ENCODE results near the gene CCDC177. TPM values are rescaled to one million over a fixed set of nuclear protein-coding genes. Genes with fewer than 3 reads are reported as not detected.
A peak's percentile ranks its signal among the peaks of the same experiment; 100 is the strongest.

Gene CCDC177
- total RNA-seq, 4 donors from 2014 or later: not detected

DNA sequence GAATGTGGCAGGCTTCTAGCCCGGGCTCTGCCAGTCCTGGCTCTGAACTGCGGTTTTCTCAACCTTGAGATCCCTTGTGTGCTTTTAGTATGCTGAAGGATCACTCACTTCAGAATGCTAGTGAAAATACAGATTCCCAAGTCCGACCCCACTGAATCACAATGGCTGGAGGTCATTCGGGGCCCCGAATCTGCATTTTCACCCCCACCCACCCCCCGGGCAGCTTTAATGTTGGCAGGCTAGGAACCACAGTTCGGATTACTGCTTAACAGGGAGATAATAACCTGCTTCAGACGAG lies 36.2 kb upstream of the CCDC177 start:
- no peaks in the 10 kb centered on the region for H3K9me3 ChIP-seq
- H3K27ac ChIP-seq: peak overlapping the region; percentile 82 to 87 (median 85)
- 7 to 16% methylated on average over 5 to 8 of the region's 8 CpGs for WGBS, 2 donors
- no peaks in the 10 kb centered on the region for H3K27me3 ChIP-seq
- H3K4me3 ChIP-seq (replicated peaks in 1 of 3): peak overlapping the region in 2 of 3 donors; percentile 25 to 27
- H3K36me3 ChIP-seq: no peaks in the 10 kb centered on the region
- peaks cover 41 to 43% of the 10 kb centered on the region in 2 donors for H3K4me1 ChIP-seq
- intact Hi-C loops (cut with DNase I): no loop called here
- TF ChIP-seq, protein P1, sequence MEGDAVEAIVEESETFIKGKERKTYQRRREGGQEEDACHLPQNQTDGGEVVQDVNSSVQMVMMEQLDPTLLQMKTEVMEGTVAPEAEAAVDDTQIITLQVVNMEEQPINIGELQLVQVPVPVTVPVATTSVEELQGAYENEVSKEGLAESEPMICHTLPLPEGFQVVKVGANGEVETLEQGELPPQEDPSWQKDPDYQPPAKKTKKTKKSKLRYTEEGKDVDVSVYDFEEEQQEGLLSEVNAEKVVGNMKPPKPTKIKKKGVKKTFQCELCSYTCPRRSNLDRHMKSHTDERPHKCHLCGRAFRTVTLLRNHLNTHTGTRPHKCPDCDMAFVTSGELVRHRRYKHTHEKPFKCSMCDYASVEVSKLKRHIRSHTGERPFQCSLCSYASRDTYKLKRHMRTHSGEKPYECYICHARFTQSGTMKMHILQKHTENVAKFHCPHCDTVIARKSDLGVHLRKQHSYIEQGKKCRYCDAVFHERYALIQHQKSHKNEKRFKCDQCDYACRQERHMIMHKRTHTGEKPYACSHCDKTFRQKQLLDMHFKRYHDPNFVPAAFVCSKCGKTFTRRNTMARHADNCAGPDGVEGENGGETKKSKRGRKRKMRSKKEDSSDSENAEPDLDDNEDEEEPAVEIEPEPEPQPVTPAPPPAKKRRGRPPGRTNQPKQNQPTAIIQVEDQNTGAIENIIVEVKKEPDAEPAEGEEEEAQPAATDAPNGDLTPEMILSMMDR (IDR thresholded peaks at IDR 0.05): no peak
- no peak for TF ChIP-seq POLR2A (IDR thresholded peaks at IDR 0.05)
- DNase-seq: peak; percentile 43 to 52

DNA sequence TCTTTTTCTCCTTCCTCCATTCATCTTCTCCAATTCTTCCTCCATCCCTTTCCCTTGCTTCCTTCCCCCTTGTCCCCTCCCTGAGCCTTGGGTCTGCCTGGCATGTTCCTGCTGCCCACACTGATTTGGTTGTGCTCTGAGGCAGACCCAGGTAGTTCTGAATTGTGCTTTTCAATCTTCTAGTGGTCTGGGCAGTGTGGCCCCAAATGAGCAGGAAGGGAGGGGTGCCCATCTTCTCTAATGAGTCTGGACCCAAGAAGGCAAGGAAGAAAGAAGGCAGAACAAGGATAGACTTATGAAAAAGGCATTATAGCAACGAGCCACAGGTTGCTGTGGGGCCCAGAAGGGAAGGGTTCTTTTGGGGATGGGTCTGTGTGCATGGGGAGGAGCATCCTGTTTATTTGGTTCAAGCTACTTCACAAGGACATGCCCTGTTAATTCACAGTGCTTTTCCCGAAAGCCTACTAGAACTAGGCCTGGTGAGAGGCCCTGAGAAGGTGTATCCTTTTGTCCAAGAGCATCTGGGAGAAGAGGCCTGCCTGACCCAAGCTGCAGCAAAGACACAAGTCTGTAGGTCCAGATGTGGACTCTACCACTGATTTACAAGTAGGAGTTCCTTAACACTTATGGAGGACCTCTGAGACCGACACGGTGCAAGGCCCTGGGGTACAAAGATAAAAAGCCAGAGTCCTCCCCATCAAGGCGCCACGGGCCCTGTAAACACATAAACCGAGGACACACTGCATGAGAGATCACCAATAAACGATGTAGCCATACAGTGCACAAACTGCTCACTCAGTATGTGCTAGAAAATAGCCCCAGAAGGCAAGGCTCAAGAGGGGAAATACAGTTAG lies 35.6 kb upstream of the CCDC177 start:
- H3K27ac ChIP-seq: peak overlapping the region; percentile 82 to 87 (median 85)
- WGBS, 2 donors: 49 to 53% methylated on average over 7 to 8 of the region's 8 CpGs
- TF ChIP-seq, protein P1 (IDR thresholded peaks at IDR 0.05): no peak
- TF ChIP-seq POLR2A (IDR thresholded peaks at IDR 0.05): no peak
- peak in 1 of 2 donors; percentile 6 for DNase-seq
- H3K27me3 ChIP-seq: no peaks in the 10 kb centered on the region
- no peaks in the 10 kb centered on the region for H3K9me3 ChIP-seq
- peak overlapping the region in 1 of 3 donors; percentile 25 for H3K4me3 ChIP-seq (replicated peaks in 1 of 3)
- no peaks in the 10 kb centered on the region for H3K36me3 ChIP-seq
- peaks cover 37 to 39% of the 10 kb centered on the region in 2 donors for H3K4me1 ChIP-seq
- intact Hi-C loops (cut with DNase I): no loop called here

DNA sequence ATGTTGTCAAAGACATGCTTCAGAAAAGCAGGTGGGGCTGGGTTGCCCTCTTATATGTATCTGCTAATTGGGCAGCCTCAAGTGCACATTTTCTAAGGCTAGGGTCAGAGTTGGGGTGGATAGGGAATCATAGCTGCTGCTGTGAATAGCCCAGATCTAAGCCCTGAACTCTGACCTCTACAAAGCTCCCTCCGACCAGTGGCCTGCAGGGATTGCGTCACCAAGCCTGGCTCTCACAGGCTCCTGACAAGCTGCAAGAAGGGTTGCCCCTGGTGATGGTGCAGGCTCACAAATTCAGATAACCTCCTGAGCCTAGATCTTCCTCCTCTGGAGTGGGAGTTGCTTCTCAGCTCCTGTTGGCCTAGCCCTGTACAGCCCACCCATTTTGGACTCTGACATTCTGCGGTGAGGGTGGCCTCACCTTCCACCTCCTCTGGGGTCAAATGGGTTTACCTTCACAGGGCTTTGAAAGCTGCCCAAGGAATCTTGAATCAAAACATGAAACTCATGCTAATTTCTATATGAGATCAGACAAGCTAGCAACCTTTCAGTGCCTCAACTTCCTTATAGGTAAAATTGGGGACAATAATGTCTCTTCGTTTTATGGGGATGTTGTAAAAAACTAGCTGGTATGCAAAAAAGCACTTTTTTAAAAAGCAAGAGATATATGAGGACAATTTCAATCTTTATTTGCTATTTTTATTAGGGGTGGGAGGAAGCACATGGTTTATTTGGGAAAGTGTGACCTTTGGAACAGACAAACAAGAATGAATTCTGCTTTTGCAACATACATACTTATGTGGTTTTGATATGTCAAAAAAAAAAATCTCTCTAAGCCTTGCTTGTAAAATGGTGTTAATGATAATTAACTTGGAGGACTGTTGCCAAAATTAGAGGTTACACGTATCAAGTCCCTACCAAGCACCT lies 31.9 kb upstream of the CCDC177 start:
- no peak for DNase-seq
- H3K4me1 ChIP-seq: peaks cover 11% of the 10 kb centered on the region in 2 donors
- H3K27me3 ChIP-seq: no peaks in the 10 kb centered on the region
- H3K9me3 ChIP-seq: no peaks in the 10 kb centered on the region
- H3K27ac ChIP-seq: no peak overlapping the region
- TF ChIP-seq, protein P1 (IDR thresholded peaks at IDR 0.05): no peak
- no peak for TF ChIP-seq POLR2A (IDR thresholded peaks at IDR 0.05)
- intact Hi-C loops (cut with DNase I): loop anchor here (2.0 kb wide), 1 partner anchor 122 kb away; no protein-coding TSS in a partner anchor
- WGBS, 2 donors: 88 to 93% methylated on average over 3 to 5 of the region's 5 CpGs
- H3K36me3 ChIP-seq: no peaks in the 10 kb centered on the region
- H3K4me3 ChIP-seq (replicated peaks in 1 of 3): no peak overlapping the region

DNA sequence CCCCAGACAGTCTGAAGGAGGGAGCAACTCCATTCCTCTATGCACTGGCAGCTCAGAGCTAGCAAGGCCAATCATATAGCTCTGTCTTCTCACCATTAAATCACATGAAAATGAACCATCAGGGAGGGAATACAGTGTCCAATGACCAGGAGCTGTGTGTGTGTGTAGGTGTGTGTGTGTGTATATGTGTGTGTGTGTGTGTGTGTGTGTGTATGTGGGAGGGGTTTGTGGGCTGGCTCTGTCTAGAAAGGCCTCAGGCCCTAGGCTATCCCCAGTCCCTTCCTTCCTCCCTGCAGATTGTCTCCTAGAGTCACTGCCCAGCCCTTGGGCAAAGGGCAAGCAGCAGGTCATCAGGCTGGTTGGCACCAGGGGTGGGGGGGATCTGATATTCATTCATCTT lies 31.1 kb upstream of the CCDC177 start:
- intact Hi-C loops (cut with DNase I): loop anchor here (2.0 kb wide), 1 partner anchor 123 kb away; no protein-coding TSS in a partner anchor
- H3K36me3 ChIP-seq: no peaks in the 10 kb centered on the region
- H3K9me3 ChIP-seq: no peaks in the 10 kb centered on the region
- no peak overlapping the region for H3K4me3 ChIP-seq (replicated peaks in 1 of 3)
- no peak for DNase-seq
- H3K27ac ChIP-seq: no peak overlapping the region
- no peaks in the 10 kb centered on the region for H3K27me3 ChIP-seq
- H3K4me1 ChIP-seq: peaks cover 8% of the 10 kb centered on the region in 2 donors
- TF ChIP-seq POLR2A (IDR thresholded peaks at IDR 0.05): no peak
- TF ChIP-seq, protein P1 (IDR thresholded peaks at IDR 0.05): no peak

Measured in thyroid gland (tissue), 4 donors.